ENCODE data around the gene DHRS3. TPM values are rescaled to one million over a fixed set of nuclear protein-coding genes. Genes with fewer than 3 reads are reported as not detected.
"Not testable (repeated sequence)": the region's sequence is repeated elsewhere in the genome, so short reads cannot be mapped to it uniquely, and the experiment has no call there.

Gene DHRS3
- polyA plus RNA-seq, 1 donor (not counting 4 experiments of a cell fraction or from before 2014, with no cell fraction given), result 10.7 TPM

- H2AFZ ChIP-seq (ENCODE audit: control insufficient read depth, low read length), result no peak overlapping the region
- H3K9me3 ChIP-seq (ENCODE audit: control insufficient read depth, low read depth, low read length), result no peaks in the 10 kb centered on the region
- no peak for FAIRE-seq
- dilution Hi-C loops (cut with MboI; ENCODE audit: extremely low pct_ligation_motif_present, low sequenced_read_pairs), result no loop called here
- H3K9me1 ChIP-seq (ENCODE audit: control insufficient read depth, extremely low read depth, insufficient read depth, low read length), result no peaks in the 10 kb centered on the region
- no peak overlapping the region for H3K27ac ChIP-seq (ENCODE audit: control insufficient read depth, insufficient read depth, low read length)
- H3K79me2 ChIP-seq (ENCODE audit: control insufficient read depth, insufficient read depth, low read length), result no peaks in the 10 kb centered on the region
- TF ChIP-seq CTCF (optimal IDR thresholded peaks at IDR 0.05 in 1 of 3, IDR thresholded peaks at IDR 0.05 in 1 of 3, conservative IDR thresholded peaks at IDR 0.05 in 1 of 3; ENCODE audit: extremely low read depth in 1 of 3, insufficient read depth in 2 of 3, low read length in 3 of 3) (no peak), EZH2 (IDR thresholded peaks at IDR 0.05; ENCODE audit: low read length) (no peak)
- DNase-seq (ENCODE audit: low read depth, low spot score), result no peak
- no peak overlapping the region for H3K4me2 ChIP-seq (ENCODE audit: control insufficient read depth, extremely low read depth, insufficient read depth, low read depth, low read length)
- no peaks in the 10 kb centered on the region for H3K4me1 ChIP-seq (ENCODE audit: control insufficient read depth, extremely low read depth, insufficient read depth, low read length)
- H3K36me3 ChIP-seq (ENCODE audit: control insufficient read depth in 2 of 2, extremely low read depth in 1 of 2, insufficient read depth in 2 of 2, low read length in 2 of 2), result no peaks in the 10 kb centered on the region
- no peak overlapping the region for H3K9ac ChIP-seq (ENCODE audit: control insufficient read depth, extremely low read depth, insufficient read depth, low read length)
- no peaks in the 10 kb centered on the region for H4K20me1 ChIP-seq (ENCODE audit: control insufficient read depth, extremely low read depth, insufficient read depth, low read length)
- no peak overlapping the region for H3K4me3 ChIP-seq (ENCODE audit: control insufficient read depth in 2 of 3, extremely low read depth in 1 of 3, insufficient read depth in 2 of 3, low read depth in 1 of 3, low read length in 3 of 3)
- H3K27me3 ChIP-seq (ENCODE audit: control insufficient read depth, extremely low read depth, insufficient read depth, low read length), result no peaks in the 10 kb centered on the region
Observed at GRCh38 chr1:12661606-12662219, 43.7 kb upstream of the DHRS3 start.

GRCh38 chr1:12658531-12659453, 40.8 kb upstream of the DHRS3 start:
- no peaks in the 10 kb centered on the region for H3K27me3 ChIP-seq (ENCODE audit: control insufficient read depth, extremely low read depth, insufficient read depth, low read length)
- H3K79me2 ChIP-seq (ENCODE audit: control insufficient read depth, insufficient read depth, low read length), result no peaks in the 10 kb centered on the region
- H3K36me3 ChIP-seq (ENCODE audit: control insufficient read depth in 2 of 2, extremely low read depth in 1 of 2, insufficient read depth in 2 of 2, low read length in 2 of 2), result no peaks in the 10 kb centered on the region
- H3K4me3 ChIP-seq (ENCODE audit: control insufficient read depth in 2 of 3, extremely low read depth in 1 of 3, insufficient read depth in 2 of 3, low read depth in 1 of 3, low read length in 3 of 3), result no peak overlapping the region
- H3K4me2 ChIP-seq (ENCODE audit: control insufficient read depth, extremely low read depth, insufficient read depth, low read depth, low read length), result peak overlapping the region; percentile 31
- no peaks in the 10 kb centered on the region for H3K9me1 ChIP-seq (ENCODE audit: control insufficient read depth, extremely low read depth, insufficient read depth, low read length)
- TF ChIP-seq CTCF (optimal IDR thresholded peaks at IDR 0.05 in 1 of 3, IDR thresholded peaks at IDR 0.05 in 1 of 3, conservative IDR thresholded peaks at IDR 0.05 in 1 of 3; ENCODE audit: extremely low read depth in 1 of 3, insufficient read depth in 2 of 3, low read length in 3 of 3) (peak; percentile 86 to 95 (median 95)), EZH2 (IDR thresholded peaks at IDR 0.05; ENCODE audit: low read length) (no peak)
- dilution Hi-C loops (cut with MboI; ENCODE audit: extremely low pct_ligation_motif_present, low sequenced_read_pairs), result no loop called here
- H3K9me3 ChIP-seq (ENCODE audit: control insufficient read depth, low read depth, low read length), result no peaks in the 10 kb centered on the region
- H3K9ac ChIP-seq (ENCODE audit: control insufficient read depth, extremely low read depth, insufficient read depth, low read length), result no peak overlapping the region
- no peaks in the 10 kb centered on the region for H3K4me1 ChIP-seq (ENCODE audit: control insufficient read depth, extremely low read depth, insufficient read depth, low read length)
- no peaks in the 10 kb centered on the region for H4K20me1 ChIP-seq (ENCODE audit: control insufficient read depth, extremely low read depth, insufficient read depth, low read length)
- DNase-seq (ENCODE audit: low read depth, low spot score), result peak; percentile 48
- peak; percentile 98 for FAIRE-seq
- no peak overlapping the region for H2AFZ ChIP-seq (ENCODE audit: control insufficient read depth, low read length)
- H3K27ac ChIP-seq (ENCODE audit: control insufficient read depth, insufficient read depth, low read length), result no peak overlapping the region

GRCh38 chr1:12657885-12658512, 40.0 kb upstream of the DHRS3 start:
- H3K36me3 ChIP-seq (ENCODE audit: control insufficient read depth in 2 of 2, extremely low read depth in 1 of 2, insufficient read depth in 2 of 2, low read length in 2 of 2); H4K20me1 ChIP-seq (ENCODE audit: control insufficient read depth, extremely low read depth, insufficient read depth, low read length); H3K9me3 ChIP-seq (ENCODE audit: control insufficient read depth, low read depth, low read length); H3K4me2 ChIP-seq (ENCODE audit: control insufficient read depth, extremely low read depth, insufficient read depth, low read depth, low read length); H3K79me2 ChIP-seq (ENCODE audit: control insufficient read depth, insufficient read depth, low read length); H3K4me3 ChIP-seq (ENCODE audit: control insufficient read depth in 2 of 3, extremely low read depth in 1 of 3, insufficient read depth in 2 of 3, low read depth in 1 of 3, low read length in 3 of 3); DNase-seq (ENCODE audit: low read depth, low spot score); H3K27me3 ChIP-seq (ENCODE audit: control insufficient read depth, extremely low read depth, insufficient read depth, low read length); H3K9me1 ChIP-seq (ENCODE audit: control insufficient read depth, extremely low read depth, insufficient read depth, low read length); H3K4me1 ChIP-seq (ENCODE audit: control insufficient read depth, extremely low read depth, insufficient read depth, low read length); FAIRE-seq; H2AFZ ChIP-seq (ENCODE audit: control insufficient read depth, low read length); dilution Hi-C loops (cut with MboI; ENCODE audit: extremely low pct_ligation_motif_present, low sequenced_read_pairs); H3K27ac ChIP-seq (ENCODE audit: control insufficient read depth, insufficient read depth, low read length); H3K9ac ChIP-seq (ENCODE audit: control insufficient read depth, extremely low read depth, insufficient read depth, low read length): not testable (repeated sequence)

Data from keratinocyte (primary cell).